CD14-positive monocyte (primary cell): ENCODE measurements around the gene GPR42. TPM values are rescaled to one million over a fixed set of nuclear protein-coding genes. Genes with fewer than 3 reads are reported as not detected.

ENCODE experiments used
- DNase-seq, 3 donors: peaks; one replicate each; pipeline ENCODE4 v3.0.0-alpha.2; 2011 to 2022
- H2AFZ ChIP-seq: 2 replicates; pipeline ENCODE4 v1.6.0; 2012; ENCODE audit warnings: mild to moderate bottlenecking, low read depth, low read length, inconsistent platforms; ENCODE audit not compliant: insufficient read depth, poor library complexity, severe bottlenecking
- H3K27ac ChIP-seq, 2 donors: 1 replicate in 1 of 2; 2 replicates in 1 of 2; pipeline ENCODE4 v1.5.1; 2012 to 2013; ENCODE audit warnings: low read length in 2 of 2, control low read depth in 1 of 2, inconsistent platforms in 1 of 2, low read depth in 1 of 2, mild to moderate bottlenecking in 1 of 2
- H3K27me3 ChIP-seq, 2 donors: one replicate each; pipeline versions ENCODE4 v1.6.0 to v1.6.1; 2011 to 2013; ENCODE audit warnings: low read length in 2 of 2; ENCODE audit not compliant: control insufficient read depth in 2 of 2, insufficient read depth in 2 of 2
- H3K36me3 ChIP-seq, 2 donors: replicated peaks in 1 of 2; 1 replicate in 1 of 2; 2 replicates in 1 of 2; pipeline versions ENCODE4 v1.5.1 to v1.6.1; 2012 to 2013; ENCODE audit warnings: low read length in 2 of 2, control low read depth in 1 of 2, inconsistent platforms in 1 of 2, mild to moderate bottlenecking in 1 of 2; ENCODE audit not compliant: insufficient read depth in 2 of 2, control insufficient read depth in 1 of 2
- H3K4me1 ChIP-seq, 2 donors: 1 replicate in 1 of 2; 2 replicates in 1 of 2; pipeline versions ENCODE4 v1.5.1 to v1.6.1; 2012 to 2013; ENCODE audit warnings: low read length in 2 of 2, control low read depth in 1 of 2, inconsistent platforms in 1 of 2, mild to moderate bottlenecking in 1 of 2, moderate library complexity in 1 of 2; ENCODE audit not compliant: insufficient read depth in 2 of 2, control insufficient read depth in 1 of 2
- H3K4me2 ChIP-seq: replicated peaks from 2 replicates; pipeline ENCODE3; 2012; ENCODE audit warnings: low read length, moderate library complexity, mild to moderate bottlenecking; ENCODE audit not compliant: poor library complexity, severe bottlenecking; ENCODE audit errors: extremely low read depth
- H3K4me3 ChIP-seq, 3 experiments: fragments of 200-600 bp in 1 of 3; sonication (generic) in 1 of 3; replicated peaks in 1 of 3; 1 replicate in 2 of 3; 2 replicates in 1 of 3; pipeline ENCODE4 v1.5.1; 2011 to 2013; ENCODE audit warnings: low read length in 3 of 3, mild to moderate bottlenecking in 3 of 3, control low read depth in 2 of 3, low read depth in 2 of 3, inconsistent platforms in 1 of 3, moderate library complexity in 1 of 3
- H3K79me2 ChIP-seq: 2 replicates; pipeline ENCODE4 v1.6.0; 2012; ENCODE audit warnings: mild to moderate bottlenecking, control low read depth, inconsistent platforms, low read length, moderate library complexity; ENCODE audit not compliant: insufficient read depth
- H3K9ac ChIP-seq: 2 replicates; pipeline ENCODE4 v1.6.0; 2017; ENCODE audit warnings: low read length, mild to moderate bottlenecking; ENCODE audit not compliant: insufficient read depth, poor library complexity, severe bottlenecking
- H3K9me3 ChIP-seq, 2 donors: replicated peaks in 1 of 2; 1 replicate in 1 of 2; 2 replicates in 1 of 2; pipeline versions ENCODE4 v1.5.1 to v1.6.1; 2012 to 2013; ENCODE audit warnings: low read length in 2 of 2, control low read depth in 1 of 2; ENCODE audit not compliant: control insufficient read depth in 1 of 2, insufficient read depth in 1 of 2
- H4K20me1 ChIP-seq: 2 replicates; pipeline ENCODE4 v1.6.0; 2012; ENCODE audit warnings: mild to moderate bottlenecking, low read length, control low read depth, moderate library complexity; ENCODE audit not compliant: insufficient read depth
- H3K27ac Mint-ChIP-seq, 7 donors: one replicate each; pipeline ENCODE4 v1.8.0; 2020; ENCODE audit warnings: mild to moderate bottlenecking in 7 of 7, mixed read lengths in 7 of 7, moderate library complexity in 6 of 7, inconsistent platforms in 2 of 7
- H3K27me3 Mint-ChIP-seq, 3 donors: one replicate each; pipeline ENCODE4 v1.8.0; 2021 to 2022; ENCODE audit warnings: low read depth in 3 of 3, mild to moderate bottlenecking in 3 of 3, mixed read lengths in 3 of 3, moderate library complexity in 3 of 3, inconsistent platforms in 1 of 3
- H3K36me3 Mint-ChIP-seq, 2 donors: one replicate each; pipeline ENCODE4 v1.8.0; 2020; ENCODE audit warnings: mixed read lengths in 2 of 2, inconsistent platforms in 1 of 2, mild to moderate bottlenecking in 1 of 2
- H3K4me1 Mint-ChIP-seq: one replicate; pipeline ENCODE4 v1.8.0; 2020; ENCODE audit warnings: mild to moderate bottlenecking, mixed read lengths
- H3K4me3 Mint-ChIP-seq, 2 donors: one replicate each; pipeline ENCODE4 v1.8.0; 2020; ENCODE audit warnings: mild to moderate bottlenecking in 2 of 2, mixed read lengths in 2 of 2, moderate library complexity in 1 of 2
- H3K9me3 Mint-ChIP-seq, 7 donors: one replicate each; pipeline ENCODE4 v1.8.0; 2020 to 2022; ENCODE audit warnings: mixed read lengths in 7 of 7, mild to moderate bottlenecking in 6 of 7, moderate library complexity in 6 of 7, inconsistent platforms in 2 of 7
- WGBS: methylation state at CpG from one replicate; pipeline ENCODE4 v1.1.5; 2013; ENCODE audit warnings: missing lambda C conversion rate; ENCODE audit not compliant: insufficient coverage; 5-methylcytosine and 5-hydroxymethylcytosine counted together
- intact Hi-C, 2 donors: fragments of 100-400 bp; cut with micrococcal nuclease; formaldehyde crosslinking; loops; one replicate each; pipeline versions ENCODE4 v1.15.0 to v1.15.1; 2023
- polyA plus RNA-seq, 3 donors: library from polyadenylated mRNA; depleted of rRNA in 1 of 3; unstranded in 2 of 3; stranded (reverse) in 1 of 3; fragments of 300-500 nt in 2 of 3; fragments of >200 nt in 1 of 3; fragmentation: Illumina TruSeq in 2 of 3; gene quantifications; 1 replicate in 2 of 3; 2 replicates in 1 of 3; pipeline ENCODE4 v1.2.3, GENCODE V29; 2012 to 2021
- TF ChIP-seq, protein P1 (sequence below): fragments of 200-600 bp; IDR thresholded peaks from one replicate; pipeline ENCODE4 v1.8.0; 2022; ENCODE audit warnings: antibody characterized with exemption, mild to moderate bottlenecking

GPR42 gene
- polyA plus RNA-seq, 3 donors = 0.17 to 2.9 TPM; not detected in 1

DNA sequence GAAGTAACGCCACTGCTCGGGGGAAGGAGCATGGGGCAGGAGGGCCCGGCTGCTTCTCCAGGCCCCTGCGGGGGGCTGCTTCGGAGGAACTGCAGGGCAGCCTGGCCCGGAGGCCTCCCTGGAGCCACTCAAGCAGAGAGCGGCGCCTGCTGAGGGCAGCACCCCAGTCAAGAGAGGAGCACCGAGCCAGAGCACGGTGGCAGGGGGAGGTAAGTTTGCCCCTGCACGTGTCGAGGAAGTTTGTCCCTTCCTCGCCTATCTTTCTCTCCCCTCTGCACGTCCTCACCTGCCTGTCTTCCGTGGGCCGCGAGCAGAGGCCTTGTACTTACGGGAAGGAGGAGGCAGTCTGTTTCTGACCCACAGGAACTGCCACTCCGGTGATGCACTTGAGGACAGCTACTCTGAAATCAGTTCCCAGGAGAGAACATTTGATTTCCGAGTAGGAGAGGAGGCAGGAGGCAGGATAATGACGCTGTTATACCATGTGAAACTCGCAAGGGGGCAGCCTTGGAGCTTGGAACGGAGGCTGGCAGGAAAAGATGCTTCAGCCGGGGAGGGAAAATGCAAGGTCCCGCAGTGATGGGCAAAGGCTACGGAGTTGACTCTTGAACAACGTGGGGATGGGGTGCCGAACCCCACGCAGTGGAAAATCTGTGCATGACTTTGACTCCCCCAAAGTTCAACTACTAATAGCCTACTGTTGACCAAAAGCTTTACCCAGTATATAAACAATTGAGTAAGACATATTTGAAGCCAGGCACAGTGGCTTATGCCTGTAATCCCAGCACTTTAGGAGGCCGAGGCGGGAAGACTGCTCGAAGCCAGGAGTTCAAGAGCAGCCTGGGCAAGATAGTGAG, 18.2 kb upstream of the GPR42 start:
- Histone ChIP-seq H2AFZ (no peak overlapping the region), H3K27ac (no peak overlapping the region), H3K36me3 (no peaks in the 10 kb centered on the region), H3K9ac (no peak overlapping the region), H3K4me3 (no peak overlapping the region), H3K4me1 (peaks cover 27 to 32% of the 10 kb centered on the region in 2 donors), H3K4me2 (no peak overlapping the region), H4K20me1 (no peaks in the 10 kb centered on the region), H3K79me2 (no peaks in the 10 kb centered on the region), H3K27me3 (no peaks in the 10 kb centered on the region), H3K9me3 (no peaks in the 10 kb centered on the region)
- TF ChIP-seq, protein P1, sequence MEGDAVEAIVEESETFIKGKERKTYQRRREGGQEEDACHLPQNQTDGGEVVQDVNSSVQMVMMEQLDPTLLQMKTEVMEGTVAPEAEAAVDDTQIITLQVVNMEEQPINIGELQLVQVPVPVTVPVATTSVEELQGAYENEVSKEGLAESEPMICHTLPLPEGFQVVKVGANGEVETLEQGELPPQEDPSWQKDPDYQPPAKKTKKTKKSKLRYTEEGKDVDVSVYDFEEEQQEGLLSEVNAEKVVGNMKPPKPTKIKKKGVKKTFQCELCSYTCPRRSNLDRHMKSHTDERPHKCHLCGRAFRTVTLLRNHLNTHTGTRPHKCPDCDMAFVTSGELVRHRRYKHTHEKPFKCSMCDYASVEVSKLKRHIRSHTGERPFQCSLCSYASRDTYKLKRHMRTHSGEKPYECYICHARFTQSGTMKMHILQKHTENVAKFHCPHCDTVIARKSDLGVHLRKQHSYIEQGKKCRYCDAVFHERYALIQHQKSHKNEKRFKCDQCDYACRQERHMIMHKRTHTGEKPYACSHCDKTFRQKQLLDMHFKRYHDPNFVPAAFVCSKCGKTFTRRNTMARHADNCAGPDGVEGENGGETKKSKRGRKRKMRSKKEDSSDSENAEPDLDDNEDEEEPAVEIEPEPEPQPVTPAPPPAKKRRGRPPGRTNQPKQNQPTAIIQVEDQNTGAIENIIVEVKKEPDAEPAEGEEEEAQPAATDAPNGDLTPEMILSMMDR = peak; percentile 87
- WGBS = 38% methylated on average over 21 of the region's 32 CpGs
- Mint-ChIP-seq H3K36me3 (no peaks in the 10 kb centered on the region), H3K4me3 (no peak overlapping the region), H3K4me1 (peaks cover 29% of the 10 kb centered on the region), H3K9me3 (no peaks in the 10 kb centered on the region), H3K27me3 (peaks cover 1 to 4% (median 2%) of the 10 kb centered on the region in 3 donors), H3K27ac (peak overlapping the region in 5 of 7 donors; percentile 25 to 73 (median 49))
- intact Hi-C loops = loop anchor here (1.0 to 10.0 kb wide), 5 partner anchors 48 to 143 kb away; partner anchors contain the start of gene KRTDAP (in 1 of the 2)
- peak; percentile 69 to 80 (median 76) for DNase-seq

DNA sequence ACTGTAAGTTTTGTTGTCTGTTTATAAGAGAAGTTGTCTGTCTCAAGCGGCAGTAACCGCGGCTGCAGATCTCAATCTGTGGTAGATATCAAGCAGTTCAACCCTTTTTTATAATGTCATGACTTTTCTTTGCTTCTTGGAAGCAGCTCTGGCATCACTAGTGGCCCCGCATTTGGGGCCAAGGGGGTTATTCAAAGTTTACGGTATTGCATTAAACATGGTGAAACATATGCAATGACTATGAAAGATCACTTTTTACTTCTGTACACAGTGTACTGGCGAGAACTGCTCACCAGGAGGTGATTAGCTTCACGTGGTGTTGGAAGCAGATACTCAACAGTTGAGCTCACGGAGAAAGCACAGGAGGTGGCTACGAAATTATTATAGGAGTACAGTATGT, 17.2 kb upstream of the GPR42 start:
- no peaks in the 10 kb centered on the region for H4K20me1 ChIP-seq
- H3K4me3 ChIP-seq = no peak overlapping the region
- peaks cover 27 to 31% of the 10 kb centered on the region in 2 donors for H3K4me1 ChIP-seq
- TF ChIP-seq, protein P1 = no peak
- H3K9me3 Mint-ChIP-seq = no peaks in the 10 kb centered on the region
- no CpG with 5 or more reads among the region's 9 CpGs for WGBS
- H3K4me2 ChIP-seq = no peak overlapping the region
- no peaks in the 10 kb centered on the region for H3K27me3 ChIP-seq
- H3K4me1 Mint-ChIP-seq = peaks cover 31% of the 10 kb centered on the region
- peak; percentile 28 to 36 (median 34) for DNase-seq
- H2AFZ ChIP-seq = no peak overlapping the region
- peaks cover 1 to 4% (median 2%) of the 10 kb centered on the region in 3 donors for H3K27me3 Mint-ChIP-seq
- H3K36me3 Mint-ChIP-seq = no peaks in the 10 kb centered on the region
- H3K27ac ChIP-seq = no peak overlapping the region
- intact Hi-C loops = loop anchor here (1.0 to 10.0 kb wide), 5 partner anchors 49 to 142 kb away; partner anchors contain the start of gene KRTDAP (in 1 of the 2)
- H3K79me2 ChIP-seq = no peaks in the 10 kb centered on the region
- no peaks in the 10 kb centered on the region for H3K9me3 ChIP-seq
- peak overlapping the region in 1 of 7 donors; percentile 56 for H3K27ac Mint-ChIP-seq
- H3K36me3 ChIP-seq = no peaks in the 10 kb centered on the region
- no peak overlapping the region for H3K9ac ChIP-seq
- H3K4me3 Mint-ChIP-seq = no peak overlapping the region
